Erythroblast (primary cell): ENCODE measurements around the gene STARD13.

Experiments
- GATA1 ChIP-seq: IDR thresholded peaks from 2 replicates; pipeline ENCODE4 v1.6.1; 2011; ENCODE audit warnings: low read depth, mild to moderate bottlenecking, control low read depth, low read length, moderate library complexity
- POLR2A ChIP-seq: IDR thresholded peaks from 2 replicates; pipeline ENCODE4 v1.6.1; 2011; ENCODE audit warnings: mild to moderate bottlenecking, low read length

- TF ChIP-seq POLR2A (no peak), GATA1 (no peak)
Measured at GRCh38 chr13:33277946-33278345, 7.6 kb downstream of the STARD13 start.
